A673 (cell line): ENCODE data around the gene AHCY.

Source experiments
- CTCF ChIP-seq: fragments of 300-800, 200-600 bp; sonication (generic); conservative IDR thresholded peaks from 2 replicates; pipeline ENCODE4 v1.5.1; 2017; ENCODE audit warnings: low read depth, mild to moderate bottlenecking, antibody characterized with exemption, low read length, moderate library complexity, mixed read lengths
- EZH2 ChIP-seq: fragments of 200-600 bp; sonication (generic); IDR thresholded peaks from 2 replicates; pipeline ENCODE4 v1.6.1; 2017; ENCODE audit warnings: borderline replicate concordance, low read depth, mild to moderate bottlenecking, mixed read lengths, antibody characterized with exemption, low read length; ENCODE audit not compliant: poor library complexity, severe bottlenecking

GRCh38 chr20:34334654-34335407 is 31.7 kb upstream of the AHCY start:
- no peak for TF ChIP-seq CTCF
- no peak for TF ChIP-seq EZH2
